LNCaP clone FGC (cell line): ENCODE measurements around the gene IP6K3.

Experiments used
- DNase-seq: peaks from one replicate; pipeline ENCODE4 v3.0.0-alpha.2; 2011; ENCODE audit warnings: low read depth
- H3K4me3 ChIP-seq: 2 replicates; pipeline ENCODE4 v1.5.1; 2011; ENCODE audit warnings: mild to moderate bottlenecking, low read depth, low read length, control low read depth
- CTCF ChIP-seq: IDR thresholded peaks from 2 replicates; pipeline ENCODE4 v1.5.1; 2012; ENCODE audit warnings: mild to moderate bottlenecking; ENCODE audit not compliant: control insufficient read depth, insufficient read depth; ENCODE audit errors: extremely low read depth

IP6K3 gene

GRCh38 chr6:33788694-33789549, 42.2 kb upstream of the IP6K3 start, which contains the start of gene LEMD2:
Gene LEMD2, minus strand, starts transcription at chr6:33789130. Its CDS starts 14 bp downstream, at chr6:33789116.
- TF ChIP-seq CTCF, result no peak

GRCh38 chr6:33787954-33788693, 41.4 kb upstream of the IP6K3 start:
- TF ChIP-seq CTCF, result 0 out of 2 replicates have a peak, but pooled peaks have one; percentile 12
- DNase-seq, result no peak
- H3K4me3 ChIP-seq, result peak overlapping the region; percentile 67

More at GRCh38 chr6:33788694-33789549, 42.2 kb upstream of the IP6K3 start, which contains the start of gene LEMD2:
- DNase-seq, result peak; percentile 77
- peak within 1 kb of the TSS; percentile 67 for H3K4me3 ChIP-seq

- no peak for DNase-seq
- H3K4me3 ChIP-seq, result peak overlapping the region; percentile 67
- no peak for TF ChIP-seq CTCF
Measured at GRCh38 chr6:33787346-33787953, 40.7 kb upstream of the IP6K3 start.

- TF ChIP-seq CTCF, result no peak
- DNase-seq, result no peak
- no peak overlapping the region for H3K4me3 ChIP-seq
Measured at GRCh38 chr6:33786736-33787135, 40.0 kb upstream of the IP6K3 start.

GRCh38 chr6:33785778-33786177, 39.1 kb upstream of the IP6K3 start:
- no peak overlapping the region for H3K4me3 ChIP-seq
- no peak for TF ChIP-seq CTCF
- no peak for DNase-seq

GRCh38 chr6:33784787-33785186, 38.1 kb upstream of the IP6K3 start:
- DNase-seq, result no peak
- no peak overlapping the region for H3K4me3 ChIP-seq
- TF ChIP-seq CTCF, result no peak
